Measurements from ENCODE around the gene GPR161. TPM values are rescaled to one million over a fixed set of nuclear protein-coding genes. Genes with fewer than 3 reads are reported as not detected.
"Not testable (repeated sequence)": the region's sequence is repeated elsewhere in the genome, so short reads cannot be mapped to it uniquely, and the experiment has no call there.

Gene GPR161
- polyA plus RNA-seq, 2 of the 4 experiments (the other 2 are of a cell fraction) = 7.8 to 9.4 TPM

- Histone ChIP-seq H3K4me2 (no peak overlapping the region), H3K9me3 (no peaks in the 10 kb centered on the region), H3K4me1 (no peaks in the 10 kb centered on the region), H3K4me3 (no peak overlapping the region), H3K27ac (no peak overlapping the region)
- ChIA-PET POLR2A (no interaction called here), CTCF (no interaction called here)
- ATAC-seq (no peak), FAIRE-seq (no peak), DNase-seq (ENCODE audit: low read depth in 1 of 2, low spot score in 1 of 2) (no peak)
- TF ChIP-seq MAFK (IDR thresholded peaks at IDR 0.05; ENCODE audit: partially characterized antibody) = no peak
- 0 out of 4 replicates have a peak, but pooled peaks of 1 of the 2 experiments have one; percentile 7 for TF ChIP-seq CEBPB (IDR thresholded peaks at IDR 0.05)
- TF ChIP-seq, protein P1, sequence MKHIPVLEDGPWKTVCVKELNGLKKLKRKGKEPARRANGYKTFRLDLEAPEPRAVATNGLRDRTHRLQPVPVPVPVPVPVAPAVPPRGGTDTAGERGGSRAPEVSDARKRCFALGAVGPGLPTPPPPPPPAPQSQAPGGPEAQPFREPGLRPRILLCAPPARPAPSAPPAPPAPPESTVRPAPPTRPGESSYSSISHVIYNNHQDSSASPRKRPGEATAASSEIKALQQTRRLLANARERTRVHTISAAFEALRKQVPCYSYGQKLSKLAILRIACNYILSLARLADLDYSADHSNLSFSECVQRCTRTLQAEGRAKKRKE (CRISPR knock-in tag; IDR thresholded peaks at IDR 0.05; ENCODE audit: low read depth) = no peak
- no peak for TF ChIP-seq ZC3H11A (IDR thresholded peaks at IDR 0.05)
- no peak for TF ChIP-seq CBX2 (IDR thresholded peaks at IDR 0.05; ENCODE audit: borderline replicate concordance, low read depth)
- no peak for TF ChIP-seq HOXB5 (CRISPR knock-in tag; IDR thresholded peaks at IDR 0.05)
- 96% methylated on average over 2 of the region's 2 CpGs for WGBS (ENCODE audit: missing lambda C conversion rate)
Measured at GRCh38 chr1:168057921-168058320, 78.8 kb downstream of the GPR161 start.

GRCh38 chr1:168057355-168057754 lies 79.4 kb downstream of the GPR161 start:
- FAIRE-seq = no peak
- Histone ChIP-seq H3K4me3 (no peak overlapping the region), H3K4me2 (no peak overlapping the region), H3K27ac (no peak overlapping the region), H3K4me1 (no peaks in the 10 kb centered on the region), H3K9me3 (no peaks in the 10 kb centered on the region)
- CTCF ChIA-PET = no interaction called here
- TF ChIP-seq MAX (IDR thresholded peaks at IDR 0.05) (no peak), MAFK (IDR thresholded peaks at IDR 0.05; ENCODE audit: partially characterized antibody) (peak; percentile 70)
- POLR2A ChIA-PET = no interaction called here
- no peak for DNase-seq (ENCODE audit: low read depth in 1 of 2, low spot score in 1 of 2)
- 90% methylated on average over 1 of the region's 1 CpG for WGBS (ENCODE audit: missing lambda C conversion rate)
- no peak for ATAC-seq

- POLR2A ChIA-PET; H3K4me3 ChIP-seq; H3K4me1 ChIP-seq; FAIRE-seq; H3K4me2 ChIP-seq; CTCF ChIA-PET; DNase-seq (ENCODE audit: low read depth in 1 of 2, low spot score in 1 of 2); H3K27ac ChIP-seq; H3K9me3 ChIP-seq: not testable (repeated sequence)
- ATAC-seq = peak; percentile 71 to 99
- WGBS (ENCODE audit: missing lambda C conversion rate) = 90% methylated on average over 35 of the region's 35 CpGs
Measured at GRCh38 chr1:168056152-168056551, 80.6 kb downstream of the GPR161 start.

DNA sequence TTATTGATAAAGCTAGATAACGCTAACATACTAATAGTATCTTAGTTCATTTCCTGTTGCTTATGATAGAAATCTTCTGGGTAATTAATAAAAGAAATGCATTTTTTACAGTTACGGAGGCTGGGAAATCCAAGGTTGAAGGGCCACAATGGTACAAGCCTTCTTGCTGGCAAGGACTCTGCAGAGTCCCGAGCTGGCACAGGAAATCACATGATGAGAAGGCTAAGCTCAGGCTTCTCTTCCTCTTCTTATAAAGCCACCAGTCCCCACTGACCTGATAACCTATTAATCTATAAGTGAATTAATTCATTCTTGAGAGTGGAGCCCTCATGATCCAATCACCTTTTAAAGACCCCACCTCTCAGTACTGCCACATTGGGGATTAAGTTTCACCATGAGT lies 82.6 kb downstream of the GPR161 start:
- CTCF ChIA-PET = no interaction called here
- no peaks in the 10 kb centered on the region for H3K4me1 ChIP-seq
- DNase-seq (ENCODE audit: low read depth in 1 of 2, low spot score in 1 of 2) (no peak), FAIRE-seq (no peak), ATAC-seq (no peak)
- POLR2A ChIA-PET = no interaction called here
- H3K4me2 ChIP-seq = no peak overlapping the region
- 95% methylated on average over 3 of the region's 3 CpGs for WGBS (ENCODE audit: missing lambda C conversion rate)
- H3K4me3 ChIP-seq = no peak overlapping the region
- H3K27ac ChIP-seq = no peak overlapping the region
- TF ChIP-seq CHD4 (IDR thresholded peaks at IDR 0.05; ENCODE audit: borderline replicate concordance) (no peak), HOXA7 (CRISPR knock-in tag; IDR thresholded peaks at IDR 0.05) (no peak), HOXB5 (CRISPR knock-in tag; IDR thresholded peaks at IDR 0.05) (no peak), POLR2A (IDR thresholded peaks at IDR 0.05; ENCODE audit: low read length) (no peak), FOSL2 (IDR thresholded peaks at IDR 0.05) (no peak), FOSL2 (CRISPR knock-in tag; IDR thresholded peaks at IDR 0.05) (no peak), HOXB13 (CRISPR knock-in tag; IDR thresholded peaks at IDR 0.05; ENCODE audit: low read depth) (no peak)
- TF ChIP-seq, protein P2, sequence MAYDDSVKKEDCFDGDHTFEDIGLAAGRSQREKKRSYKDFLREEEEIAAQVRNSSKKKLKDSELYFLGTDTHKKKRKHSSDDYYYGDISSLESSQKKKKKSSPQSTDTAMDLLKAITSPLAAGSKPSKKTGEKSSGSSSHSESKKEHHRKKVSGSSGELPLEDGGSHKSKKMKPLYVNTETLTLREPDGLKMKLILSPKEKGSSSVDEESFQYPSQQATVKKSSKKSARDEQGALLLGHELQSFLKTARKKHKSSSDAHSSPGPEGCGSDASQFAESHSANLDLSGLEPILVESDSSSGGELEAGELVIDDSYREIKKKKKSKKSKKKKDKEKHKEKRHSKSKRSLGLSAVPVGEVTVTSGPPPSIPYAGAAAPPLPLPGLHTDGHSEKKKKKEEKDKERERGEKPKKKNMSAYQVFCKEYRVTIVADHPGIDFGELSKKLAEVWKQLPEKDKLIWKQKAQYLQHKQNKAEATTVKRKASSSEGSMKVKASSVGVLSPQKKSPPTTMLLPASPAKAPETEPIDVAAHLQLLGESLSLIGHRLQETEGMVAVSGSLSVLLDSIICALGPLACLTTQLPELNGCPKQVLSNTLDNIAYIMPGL (CRISPR knock-in tag; IDR thresholded peaks at IDR 0.05; ENCODE audit: borderline replicate concordance) = no peak
- H3K9me3 ChIP-seq = no peaks in the 10 kb centered on the region

GRCh38 chr1:168053681-168054080 lies 83.0 kb downstream of the GPR161 start:
- WGBS (ENCODE audit: missing lambda C conversion rate) = 81% methylated on average over 2 of the region's 2 CpGs
- H3K4me3 ChIP-seq = no peak overlapping the region
- no peak for DNase-seq (ENCODE audit: low read depth in 1 of 2, low spot score in 1 of 2)
- no peak overlapping the region for H3K4me2 ChIP-seq
- FAIRE-seq = no peak
- CTCF ChIA-PET = interaction anchor here (0.9 kb wide), 1 partner anchor 61 kb away, joined by 3 read pairs; no protein-coding TSS in a partner anchor
- ATAC-seq = no peak
- no peak overlapping the region for H3K27ac ChIP-seq
- POLR2A ChIA-PET = no interaction called here
- no peaks in the 10 kb centered on the region for H3K4me1 ChIP-seq
- no peaks in the 10 kb centered on the region for H3K9me3 ChIP-seq
- no peak for TF ChIP-seq POLR2AphosphoS2 (conservative IDR thresholded peaks at IDR 0.05; ENCODE audit: low read length)
- TF ChIP-seq CHD2 (IDR thresholded peaks at IDR 0.05; ENCODE audit: low read length, partially characterized antibody) = no peak
- no peak for TF ChIP-seq TFCP2L1 (CRISPR knock-in tag; IDR thresholded peaks at IDR 0.05)
- TF ChIP-seq, protein P3, sequence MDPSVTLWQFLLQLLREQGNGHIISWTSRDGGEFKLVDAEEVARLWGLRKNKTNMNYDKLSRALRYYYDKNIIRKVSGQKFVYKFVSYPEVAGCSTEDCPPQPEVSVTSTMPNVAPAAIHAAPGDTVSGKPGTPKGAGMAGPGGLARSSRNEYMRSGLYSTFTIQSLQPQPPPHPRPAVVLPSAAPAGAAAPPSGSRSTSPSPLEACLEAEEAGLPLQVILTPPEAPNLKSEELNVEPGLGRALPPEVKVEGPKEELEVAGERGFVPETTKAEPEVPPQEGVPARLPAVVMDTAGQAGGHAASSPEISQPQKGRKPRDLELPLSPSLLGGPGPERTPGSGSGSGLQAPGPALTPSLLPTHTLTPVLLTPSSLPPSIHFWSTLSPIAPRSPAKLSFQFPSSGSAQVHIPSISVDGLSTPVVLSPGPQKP (IDR thresholded peaks at IDR 0.05; ENCODE audit: low read depth, low read length) = no peak
- no peak for TF ChIP-seq ZNF302 (CRISPR knock-in tag; IDR thresholded peaks at IDR 0.05)
- TF ChIP-seq HEYL (CRISPR knock-in tag; IDR thresholded peaks at IDR 0.05) = no peak
- TF ChIP-seq, protein P4, sequence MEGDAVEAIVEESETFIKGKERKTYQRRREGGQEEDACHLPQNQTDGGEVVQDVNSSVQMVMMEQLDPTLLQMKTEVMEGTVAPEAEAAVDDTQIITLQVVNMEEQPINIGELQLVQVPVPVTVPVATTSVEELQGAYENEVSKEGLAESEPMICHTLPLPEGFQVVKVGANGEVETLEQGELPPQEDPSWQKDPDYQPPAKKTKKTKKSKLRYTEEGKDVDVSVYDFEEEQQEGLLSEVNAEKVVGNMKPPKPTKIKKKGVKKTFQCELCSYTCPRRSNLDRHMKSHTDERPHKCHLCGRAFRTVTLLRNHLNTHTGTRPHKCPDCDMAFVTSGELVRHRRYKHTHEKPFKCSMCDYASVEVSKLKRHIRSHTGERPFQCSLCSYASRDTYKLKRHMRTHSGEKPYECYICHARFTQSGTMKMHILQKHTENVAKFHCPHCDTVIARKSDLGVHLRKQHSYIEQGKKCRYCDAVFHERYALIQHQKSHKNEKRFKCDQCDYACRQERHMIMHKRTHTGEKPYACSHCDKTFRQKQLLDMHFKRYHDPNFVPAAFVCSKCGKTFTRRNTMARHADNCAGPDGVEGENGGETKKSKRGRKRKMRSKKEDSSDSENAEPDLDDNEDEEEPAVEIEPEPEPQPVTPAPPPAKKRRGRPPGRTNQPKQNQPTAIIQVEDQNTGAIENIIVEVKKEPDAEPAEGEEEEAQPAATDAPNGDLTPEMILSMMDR (IDR thresholded peaks at IDR 0.05) = no peak
- no peak for TF ChIP-seq EHMT2 (IDR thresholded peaks at IDR 0.05; ENCODE audit: low read depth)
- no peak for TF ChIP-seq NR3C1 (IDR thresholded peaks at IDR 0.05)
- no peak for TF ChIP-seq FOSB (CRISPR knock-in tag; IDR thresholded peaks at IDR 0.05)

Data from A549 (cell line).